K562 (cell line): Measurements from ENCODE around the gene FBXO10. TPM values are rescaled to one million over a fixed set of nuclear protein-coding genes. Genes with fewer than 3 reads are reported as not detected.

Source experiments
- ATAC-seq: fragments of 200-7000 bp; cut with Tn5 transposase; 3 replicates; pipeline ENCODE4 v1.9.1; 2020; ENCODE audit warnings: moderate library complexity
- BruUV-seq: library from RNA; stranded (reverse); fragments of 400-500 nt; replicated peaks from 2 replicates; lab custom pipeline; 2021; lab: Mats Ljungman, UMichigan
- CTCF ChIA-PET: fragments of 300-600 bp; formaldehyde crosslinking; extraction: SDS; loops from one replicate; lab custom pipeline; 2021; ENCODE audit warnings: low intra/inter-chr PET ratio; lab: Yijun Ruan, JAX
- POLR2A ChIA-PET: fragments of 300-600, 350-650 bp; sonication (Branson Sonifier 250); formaldehyde crosslinking; extraction: SDS; loops from one replicate; lab custom pipeline; 2021; ENCODE audit warnings: antibody characterized with exemption, inconsistent platforms; lab: Yijun Ruan, JAX
- DNase-seq, 4 experiments: peaks; one replicate each; pipeline versions ENCODE4 v3.0.0 to v3.0.0-alpha.2; 2011 to 2018; ENCODE audit warnings: low spot score in 3 of 4, mixed read lengths in 3 of 4; ENCODE audit errors: extremely low read depth in 1 of 4
- FAIRE-seq: peaks from 2 replicates; lab custom pipeline; 2011; peaks lifted over from hg19 to GRCh38; lab: Jason Lieb, UNC
- H2AFZ ChIP-seq: 2 replicates; pipeline ENCODE4 v1.6.0; 2011; ENCODE audit warnings: low read depth, low read length, control low read depth, inconsistent platforms
- H3K27ac ChIP-seq: fragments of 200-600 bp; 3 replicates; pipeline ENCODE4 v1.8.0; 2011; ENCODE audit warnings: low read depth, mild to moderate bottlenecking, control low read depth, inconsistent platforms, low read length, moderate library complexity, mixed read lengths; ENCODE audit errors: extremely low read depth
- H3K27me3 ChIP-seq, 2 experiments: fragments of 300-600 bp in 1 of 2; 2 replicates in 1 of 2; 3 replicates in 1 of 2; pipeline versions ENCODE4 v1.6.0 to v1.8.0; 2011; ENCODE audit warnings: inconsistent platforms in 2 of 2, low read length in 2 of 2, mild to moderate bottlenecking in 1 of 2, mixed read lengths in 1 of 2, moderate library complexity in 1 of 2; ENCODE audit not compliant: control insufficient read depth in 2 of 2, insufficient read depth in 2 of 2
- H3K36me3 ChIP-seq: fragments of 300-600 bp; 3 replicates; pipeline ENCODE4 v1.8.0; 2011; ENCODE audit warnings: mild to moderate bottlenecking, low read length, inconsistent platforms; ENCODE audit not compliant: control insufficient read depth, insufficient read depth
- H3K4me1 ChIP-seq, 2 experiments: fragments of 200-600 bp in 1 of 2; replicated peaks in 1 of 2; 2 replicates in 1 of 2; 3 replicates in 1 of 2; pipeline versions ENCODE4 v1.5.1 to v1.8.0; 2011; ENCODE audit warnings: inconsistent platforms in 2 of 2, low read length in 2 of 2, mild to moderate bottlenecking in 1 of 2, mixed read lengths in 1 of 2, moderate library complexity in 1 of 2; ENCODE audit not compliant: control insufficient read depth in 2 of 2, insufficient read depth in 2 of 2
- H3K4me2 ChIP-seq: 2 replicates; pipeline ENCODE4 v1.6.1; 2011; ENCODE audit warnings: low read length, control low read depth, inconsistent platforms, mixed read lengths; ENCODE audit not compliant: insufficient read depth
- H3K4me3 ChIP-seq: fragments of 200-600 bp; sonication (generic), shearing (Covaris generic); 2 replicates; pipeline ENCODE4 v1.5.1; 2016; ENCODE audit warnings: control low read depth, inconsistent platforms
- H3K79me2 ChIP-seq: fragments of 200-600 bp; 3 replicates; pipeline ENCODE4 v1.8.0; 2011; ENCODE audit warnings: low read length, inconsistent platforms; ENCODE audit not compliant: control insufficient read depth, insufficient read depth
- H3K9ac ChIP-seq, 2 experiments: 2 replicates each; pipeline versions ENCODE4 v1.6.0 to v1.6.1; 2011; ENCODE audit warnings: low read depth in 2 of 2, low read length in 2 of 2, control low read depth in 1 of 2, inconsistent platforms in 1 of 2, mild to moderate bottlenecking in 1 of 2, mixed read lengths in 1 of 2; ENCODE audit not compliant: insufficient read depth in 1 of 2
- H3K9me1 ChIP-seq: one replicate; pipeline ENCODE4 v1.6.0; 2011; ENCODE audit warnings: inconsistent platforms, mild to moderate bottlenecking, low read length, moderate library complexity; ENCODE audit not compliant: control insufficient read depth, insufficient read depth
- H3K9me3 ChIP-seq: replicated peaks from 2 replicates; pipeline ENCODE4 v1.5.1; 2011; ENCODE audit warnings: low read depth, low read length, inconsistent platforms; ENCODE audit not compliant: control insufficient read depth, insufficient read depth
- H4K20me1 ChIP-seq: replicated peaks from 2 replicates; pipeline ENCODE4 v1.6.1; 2011; ENCODE audit warnings: low read length, inconsistent platforms, mixed read lengths; ENCODE audit not compliant: control insufficient read depth, insufficient read depth
- CTCF ChIP-seq, 3 experiments: IDR thresholded peaks in 2 of 3; conservative IDR thresholded peaks in 1 of 3; 2 replicates each; pipeline ENCODE4 v1.5.1; 2011 to 2012; ENCODE audit warnings: low read length in 3 of 3, mild to moderate bottlenecking in 3 of 3, control low read depth in 2 of 3, improper control_type of control experiment in 1 of 3, inconsistent platforms in 1 of 3, low read depth in 1 of 3, mixed read lengths in 1 of 3, moderate library complexity in 1 of 3; ENCODE audit not compliant: insufficient read depth in 2 of 3
- FOXJ2 ChIP-seq: fragments of 200-800 bp; sonication (Bioruptor generic); IDR thresholded peaks from 2 replicates; pipeline ENCODE4 v1.6.1; 2016; ENCODE audit warnings: missing genetic modification characterization, missing compliant biosample characterization
- GTF2E2 ChIP-seq: fragments of 200-800 bp; sonication (Bioruptor generic); IDR thresholded peaks from 2 replicates; pipeline ENCODE4 v1.6.1; 2016; ENCODE audit warnings: missing genetic modification characterization, missing compliant biosample characterization
- NBN ChIP-seq: fragments of 450-650 bp; IDR thresholded peaks from 2 replicates; pipeline ENCODE4 v1.6.1; 2016; ENCODE audit warnings: low read depth, mild to moderate bottlenecking
- NFIC ChIP-seq: fragments of 450-650 bp; IDR thresholded peaks from 2 replicates; pipeline ENCODE4 v1.6.1; 2017; ENCODE audit warnings: mild to moderate bottlenecking, inconsistent platforms
- SAP30 ChIP-seq: fragments of 200-600 bp; sonication (generic); IDR thresholded peaks from 2 replicates; pipeline ENCODE4 v1.6.1; 2012; ENCODE audit warnings: borderline replicate concordance, low read depth, mild to moderate bottlenecking, moderate library complexity, low read length, control low read depth, inconsistent platforms; ENCODE audit not compliant: insufficient read depth, poor library complexity, severe bottlenecking
- SMAD1 ChIP-seq: fragments of 150-350 bp; IDR thresholded peaks from 2 replicates; pipeline ENCODE4 v1.6.1; 2014; ENCODE audit warnings: low read length, low read depth; ENCODE audit not compliant: partially characterized antibody
- ZFP36 ChIP-seq: fragments of 150-350 bp; IDR thresholded peaks from 2 replicates; pipeline ENCODE4 v1.6.1; 2018; ENCODE audit warnings: low read length, low read depth; ENCODE audit not compliant: partially characterized antibody
- ZNF384 ChIP-seq: IDR thresholded peaks from 2 replicates; pipeline ENCODE4 v1.6.1; 2012; ENCODE audit warnings: low read depth, low read length, improper control_type of control experiment
- ZNF449 ChIP-seq: fragments of 250-450 bp; sonication (Bioruptor Pico); IDR thresholded peaks from 2 replicates; pipeline ENCODE4 v1.8.0; 2022; ENCODE audit warnings: moderate library complexity, mild to moderate bottlenecking, inconsistent platforms
- WGBS: fragments of 100-300 bp; shearing (Covaris generic); methylation state at CpG from one replicate; pipeline ENCODE4 v1.1.6; 2016; ENCODE audit warnings: low coverage, mixed read lengths; ENCODE audit not compliant: insufficient coverage; ENCODE audit errors: missing lambda C conversion rate; 5-methylcytosine and 5-hydroxymethylcytosine counted together
- in situ Hi-C: fragments of 300-500 bp; cut with MboI; formaldehyde crosslinking; loops from 4 replicates; pipeline ENCODE4 v1.15.0; 2018; ENCODE audit warnings: inconsistent platforms, mixed read lengths
- intact Hi-C: fragments of 100-400 bp; cut with micrococcal nuclease; formaldehyde crosslinking; loops from 2 replicates; pipeline ENCODE4 v1.14.2; 2022
- polyA plus RNA-seq, 8 experiments: library from polyadenylated mRNA; depleted of rRNA in 4 of 8; stranded (reverse) in 5 of 8; unstranded in 3 of 8; fragments of >200 nt; fragmentation: Nextera tagmentation in 2 of 8; fragmentation: Illumina TruSeq in 1 of 8; extraction: Ambion mirVana in 2 of 8; extraction: Trizol in 1 of 8; gene quantifications; 2 replicates each; pipeline versions ENCODE4 v1.2.1 to v1.2.3, GENCODE V29; 2011 to 2014; ENCODE audit warnings: inconsistent platforms in 1 of 8, missing spikeins in 1 of 8
- total RNA-seq, 7 experiments: library from RNA; depleted of rRNA in 6 of 7; stranded (reverse); fragments of >200 nt in 6 of 7; fragmentation: Illumina TruSeq in 2 of 7; extraction: Trizol in 2 of 7; gene quantifications; 2 replicates each; pipeline versions ENCODE4 v1.2.1 to v1.2.3, GENCODE V29; 2011 to 2021; ENCODE audit warnings: low replicate concordance in 1 of 7
- TF ChIP-seq, protein P1 (sequence below): fragments of 250-450 bp; sonication (Bioruptor Pico); IDR thresholded peaks from 2 replicates; pipeline ENCODE4 v1.5.0; 2020; ENCODE audit warnings: mild to moderate bottlenecking, borderline replicate concordance

The FBXO10 gene
- total and polyA plus RNA-seq, 9 of the 15 experiments (the other 6 are each of a cell fraction or from before 2014, with no cell fraction given), result 0.84 to 9.9 (median 6.0) TPM

GRCh38 chr9:37575001-37575400, 1.2 kb downstream of the FBXO10 start:
- ATAC-seq (no peak), DNase-seq (no peak), FAIRE-seq (no peak)
- Histone ChIP-seq H2AFZ (no peak overlapping the region), H3K27ac (no peak overlapping the region), H3K9me3 (no peaks in the 10 kb centered on the region), H3K36me3 (peaks cover 38% of the 10 kb centered on the region), H3K4me2 (no peak overlapping the region), H3K27me3 (no peaks in the 10 kb centered on the region), H3K9ac (no peak overlapping the region), H3K4me3 (no peak overlapping the region), H3K79me2 (peaks cover 20% of the 10 kb centered on the region; the same call in 1 of the 3 replicates), H4K20me1 (no peaks in the 10 kb centered on the region), H3K4me1 (no peaks in the 10 kb centered on the region), H3K9me1 (no peaks in the 10 kb centered on the region)
- POLR2A ChIA-PET, result interaction anchor here (0.7 to 1.4 kb wide), 5 partner anchors 10 to 89 kb away, joined by 3 to 5 read pairs (median 3); partner anchors contain the start of gene POLR1E
- BruUV-seq, result no TSS peak
- CTCF ChIA-PET, result no interaction called here
- 73% methylated on average over 5 of the region's 5 CpGs for WGBS
- intact Hi-C loops, result no loop called here
- TF ChIP-seq ZNF449 (CRISPR knock-in tag) (no peak), ZFP36 (no peak), NFIC (no peak), CTCF (IDR thresholded peaks at IDR 0.05 in 2 of 3, conservative IDR thresholded peaks at IDR 0.05 in 1 of 3; ENCODE audit: insufficient read depth in 2 of 3, low read depth in 1 of 3, low read length in 3 of 3) (no peak), NBN (no peak), ZNF384 (no peak), SAP30 (no peak), GTF2E2 (tag) (no peak), SMAD1 (no peak), FOXJ2 (tag) (no peak)
- TF ChIP-seq, protein P1, sequence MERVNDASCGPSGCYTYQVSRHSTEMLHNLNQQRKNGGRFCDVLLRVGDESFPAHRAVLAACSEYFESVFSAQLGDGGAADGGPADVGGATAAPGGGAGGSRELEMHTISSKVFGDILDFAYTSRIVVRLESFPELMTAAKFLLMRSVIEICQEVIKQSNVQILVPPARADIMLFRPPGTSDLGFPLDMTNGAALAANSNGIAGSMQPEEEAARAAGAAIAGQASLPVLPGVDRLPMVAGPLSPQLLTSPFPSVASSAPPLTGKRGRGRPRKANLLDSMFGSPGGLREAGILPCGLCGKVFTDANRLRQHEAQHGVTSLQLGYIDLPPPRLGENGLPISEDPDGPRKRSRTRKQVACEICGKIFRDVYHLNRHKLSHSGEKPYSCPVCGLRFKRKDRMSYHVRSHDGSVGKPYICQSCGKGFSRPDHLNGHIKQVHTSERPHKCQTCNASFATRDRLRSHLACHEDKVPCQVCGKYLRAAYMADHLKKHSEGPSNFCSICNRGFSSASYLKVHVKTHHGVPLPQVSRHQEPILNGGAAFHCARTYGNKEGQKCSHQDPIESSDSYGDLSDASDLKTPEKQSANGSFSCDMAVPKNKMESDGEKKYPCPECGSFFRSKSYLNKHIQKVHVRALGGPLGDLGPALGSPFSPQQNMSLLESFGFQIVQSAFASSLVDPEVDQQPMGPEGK (CRISPR knock-in tag), result no peak
- in situ Hi-C loops, result no loop called here
